Suppressor macrophage treated with lipopolysaccharide for 1 hour (primary cell): Measurements from ENCODE around the gene TMEM126A.
A peak's percentile ranks its signal among the peaks of the same experiment; 100 is the strongest.
"Not testable (repeated sequence)": the region's sequence is repeated elsewhere in the genome, so short reads cannot be mapped to it uniquely, and the experiment has no call there.

Experiments used
- DNase-seq, 3 donors: peaks; one replicate each; pipeline ENCODE4 v3.0.0-alpha.2; 2020 to 2022

TMEM126A gene

DNA sequence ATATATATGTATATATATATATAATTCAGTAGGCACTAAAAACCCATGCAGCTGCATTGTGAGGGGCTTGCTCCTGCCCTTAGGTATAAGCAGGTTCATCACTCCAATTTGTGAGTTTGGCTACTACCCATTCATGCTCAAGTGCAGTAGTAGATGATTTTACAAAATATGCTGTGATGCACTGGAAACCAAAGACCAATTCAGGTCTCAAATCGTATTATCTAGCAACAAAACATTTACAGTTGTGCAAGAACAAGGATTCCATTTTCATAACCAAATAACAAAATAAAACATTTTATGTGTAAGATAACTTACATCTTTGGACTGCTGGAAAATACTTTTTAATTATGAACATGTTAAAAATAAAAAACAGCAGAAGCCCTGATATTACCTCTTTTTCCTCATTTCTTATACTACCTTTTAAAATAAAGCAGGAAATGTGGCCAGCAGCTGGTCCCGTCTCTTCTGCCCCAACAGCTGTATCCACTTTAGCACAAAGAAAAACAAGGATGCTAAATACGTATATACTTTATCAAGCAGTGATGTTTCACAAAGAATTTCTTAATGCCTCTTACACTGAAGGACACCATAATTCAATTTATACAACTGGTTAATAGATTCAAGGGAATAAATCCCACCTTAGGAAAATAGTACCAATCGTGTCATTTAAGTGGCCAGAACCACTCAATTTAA is 14.4 kb downstream of the TMEM126A start:
- no peak for DNase-seq

DNA sequence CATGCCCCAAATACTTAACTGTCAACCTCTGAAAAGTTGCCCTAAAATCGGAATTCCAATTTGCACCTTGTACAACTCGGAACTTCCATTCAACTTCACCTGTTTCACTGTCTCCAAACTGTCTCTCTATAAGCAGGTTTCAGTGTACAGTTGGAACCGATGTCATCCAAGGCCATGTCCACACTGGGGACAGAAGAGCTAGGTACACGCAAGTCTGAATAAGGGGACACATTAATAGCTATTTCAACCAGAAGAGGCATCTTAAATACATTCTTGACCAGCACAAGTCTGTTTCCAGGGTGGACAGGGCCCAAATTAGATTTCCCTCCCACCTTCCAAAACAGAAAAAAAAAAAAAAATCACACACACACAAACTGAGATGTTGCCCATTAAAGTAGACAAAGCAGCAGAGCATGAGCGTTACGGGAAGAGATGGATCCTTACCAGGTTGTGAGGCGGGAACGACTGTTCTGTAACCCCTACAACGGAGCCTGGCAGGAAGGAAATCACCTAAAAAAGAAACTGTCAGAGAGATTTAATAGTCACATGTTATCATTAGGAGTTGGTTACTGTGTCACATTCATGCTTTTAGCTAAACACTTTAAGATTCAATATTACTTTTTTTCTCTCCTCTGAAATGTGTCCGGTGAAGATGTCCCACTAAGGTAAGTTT is 15.4 kb downstream of the TMEM126A start:
- DNase-seq, result peak in 2 of 3 donors; percentile 9 to 19

DNA sequence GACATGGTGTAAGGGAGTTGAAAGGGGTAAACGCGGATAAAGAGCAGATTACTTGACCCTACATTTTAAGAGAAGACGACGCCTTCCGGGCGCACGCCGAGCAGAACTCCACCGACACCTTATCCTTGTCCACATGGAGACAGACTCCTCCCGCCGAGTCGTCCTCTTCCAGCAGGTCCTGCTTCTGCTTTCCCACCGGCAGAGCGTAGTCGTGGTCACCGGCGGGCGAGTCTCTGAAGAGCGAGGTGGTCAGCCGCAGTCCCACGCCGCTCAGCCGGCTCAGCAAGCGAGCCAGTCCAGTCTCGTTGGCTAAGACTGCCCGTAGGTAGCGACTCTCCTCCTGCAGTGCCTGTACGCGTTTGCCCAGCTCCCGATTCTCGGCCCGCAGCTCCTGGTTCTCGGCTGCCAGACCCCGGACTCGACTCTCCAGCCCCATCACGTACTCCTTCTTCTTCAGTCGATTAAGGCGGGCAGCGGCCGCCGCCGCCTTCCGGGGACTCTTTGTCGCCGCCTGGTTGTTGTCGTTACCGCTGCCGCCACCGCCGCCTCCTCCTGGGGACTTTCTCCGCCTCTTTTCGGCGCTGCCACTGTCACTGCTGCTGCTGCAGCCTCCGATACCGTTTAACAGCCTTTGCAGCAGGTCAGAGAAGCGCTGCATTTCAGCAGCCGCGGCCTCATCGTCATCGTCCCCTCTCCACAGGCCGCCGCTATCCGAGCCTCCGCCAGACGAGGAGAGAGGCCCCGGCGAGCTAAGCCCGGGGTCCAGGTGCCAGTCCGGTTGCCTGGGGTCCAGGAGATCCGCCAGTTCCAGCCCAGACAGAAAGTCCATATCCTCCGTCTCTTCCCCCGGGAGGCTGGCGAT is 16.2 kb downstream of the TMEM126A start:
- DNase-seq, result peak; percentile 86 to 93 (median 88)

DNA sequence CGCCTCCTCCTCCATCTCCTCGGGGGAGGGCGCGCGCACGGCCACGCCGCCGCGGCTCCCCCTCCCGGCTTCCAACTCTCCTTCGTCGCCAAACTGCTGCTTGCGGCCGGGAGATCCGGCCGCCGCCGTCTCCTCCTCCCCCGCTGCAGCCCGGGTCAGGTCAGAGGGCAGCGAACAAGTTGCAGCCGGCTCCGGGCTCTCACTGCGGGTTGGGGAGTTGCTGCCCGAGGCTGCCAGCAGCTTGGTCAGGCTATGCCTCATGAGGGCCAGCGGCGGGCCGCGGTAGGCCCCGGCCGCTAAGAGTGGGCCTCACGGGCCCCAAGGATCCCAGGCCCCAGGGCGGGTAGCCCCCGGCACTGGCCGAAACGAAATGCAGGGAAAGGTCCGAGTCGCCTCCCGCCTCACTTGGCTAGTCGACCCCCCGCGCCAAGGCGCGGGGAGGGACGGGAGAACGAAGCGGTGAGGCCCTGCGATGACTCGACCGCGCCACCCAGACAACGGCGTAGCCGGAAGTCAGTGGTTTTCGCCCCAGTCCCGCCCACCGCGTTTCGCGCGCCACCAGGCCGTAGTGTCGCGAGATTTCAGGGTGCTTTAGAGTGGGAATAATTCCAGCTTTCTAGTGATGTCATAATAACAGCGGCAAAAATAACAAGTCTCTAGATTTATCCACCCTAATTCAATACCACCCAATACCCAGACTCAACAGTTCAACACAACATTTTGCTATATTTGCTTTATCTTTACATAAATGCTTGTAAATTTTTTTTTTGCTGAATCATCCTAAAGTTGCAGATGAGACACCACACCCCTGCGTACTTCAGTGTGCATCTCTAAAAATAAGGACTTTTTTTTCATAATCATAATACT is 17.1 kb downstream of the TMEM126A start, which contains the start of gene CREBZF:
CREBZF (minus strand) TSS at position 515 of the 867 bp plus-strand sequence; CDS start at position 261, 254 bp downstream.
- DNase-seq, result peak; percentile 98 to 99 (median 98)

- DNase-seq, result no peak
These were observed 18.0 kb downstream of the TMEM126A start for GRCh38 chr11:85665733-85666132.

DNA sequence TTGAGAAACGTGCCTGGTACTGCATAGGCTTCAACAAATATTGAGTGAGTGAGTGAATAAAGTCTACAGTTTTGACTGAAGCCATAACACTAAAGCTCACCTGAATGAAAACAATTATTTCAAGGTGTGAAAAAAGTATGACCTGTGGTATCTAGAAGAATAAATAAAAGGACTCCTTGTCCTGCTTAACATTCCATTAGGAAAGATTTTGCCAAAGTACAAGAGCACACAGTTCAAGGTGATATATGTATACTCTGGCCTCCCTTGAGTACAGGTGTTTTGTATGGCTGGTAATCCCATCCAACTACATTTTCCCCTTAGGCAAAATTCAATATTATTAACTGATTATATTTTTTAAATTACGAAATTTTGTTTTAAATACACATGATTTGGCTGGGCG is 18.9 kb downstream of the TMEM126A start:
- DNase-seq, result no peak

- no peak for DNase-seq
These were observed 20.4 kb downstream of the TMEM126A start for GRCh38 chr11:85668157-85668556.

GRCh38 chr11:85670949-85671663 is 23.3 kb downstream of the TMEM126A start:
- not testable (repeated sequence) for DNase-seq

GRCh38 chr11:85672105-85672902 is 24.5 kb downstream of the TMEM126A start:
- DNase-seq, result no peak

DNA sequence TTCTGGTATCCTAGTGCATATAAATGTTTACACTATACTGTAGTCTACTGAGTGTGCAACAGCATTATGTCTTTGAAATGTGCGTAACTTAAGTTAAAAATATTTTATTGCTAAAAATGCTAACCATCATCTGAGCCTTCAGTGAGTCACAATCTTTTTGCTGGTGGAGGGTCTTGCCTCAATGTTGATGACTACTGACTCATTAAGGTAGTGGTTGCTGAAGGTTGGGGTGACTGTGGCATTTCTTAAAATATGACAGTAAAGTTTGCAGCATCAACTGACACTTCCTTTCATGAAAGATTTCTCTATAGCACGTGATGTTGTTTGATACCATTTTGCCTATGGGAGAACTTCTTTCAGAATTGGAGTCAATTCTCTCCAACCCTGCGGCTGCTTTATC is 25.6 kb downstream of the TMEM126A start:
- DNase-seq, result no peak

DNA sequence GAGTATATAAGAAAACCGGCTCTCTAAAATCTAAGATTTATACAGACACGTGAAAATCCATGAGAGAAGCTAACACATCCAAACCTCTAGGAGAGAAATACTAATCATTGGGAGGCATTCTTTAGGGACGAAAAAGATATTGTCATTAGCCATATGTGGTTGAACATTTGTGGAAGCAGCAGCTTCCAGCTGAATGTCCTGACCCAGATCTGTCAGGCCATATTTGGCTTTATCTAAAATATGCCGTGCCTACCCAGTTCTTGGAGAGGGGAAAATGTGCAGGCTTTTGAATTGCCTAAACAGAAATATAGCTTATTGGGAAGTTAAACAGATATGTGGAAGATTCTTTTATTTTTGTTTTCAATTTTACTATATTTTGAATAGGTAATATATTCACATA is 31.8 kb downstream of the TMEM126A start:
- no peak for DNase-seq

DNA sequence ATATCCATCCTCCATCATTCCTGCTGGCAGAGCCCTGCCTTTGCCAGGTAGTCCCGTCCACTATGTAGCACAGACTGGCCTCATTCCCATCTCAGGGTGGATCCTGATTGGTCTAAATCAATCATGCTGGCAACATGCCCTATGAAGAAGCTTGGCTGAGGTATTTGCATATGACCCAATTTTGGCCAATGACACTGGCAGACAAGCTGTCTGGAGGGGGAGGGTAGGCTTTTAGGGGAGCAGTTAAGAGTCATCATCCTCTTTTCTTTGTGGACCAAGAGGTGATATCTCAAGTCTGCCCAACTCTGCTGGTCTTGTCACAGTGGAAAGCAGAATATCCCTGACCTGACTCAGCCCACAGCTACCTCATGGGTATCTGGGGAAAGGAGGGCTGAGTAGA is 33.1 kb downstream of the TMEM126A start:
- no peak for DNase-seq

DNA sequence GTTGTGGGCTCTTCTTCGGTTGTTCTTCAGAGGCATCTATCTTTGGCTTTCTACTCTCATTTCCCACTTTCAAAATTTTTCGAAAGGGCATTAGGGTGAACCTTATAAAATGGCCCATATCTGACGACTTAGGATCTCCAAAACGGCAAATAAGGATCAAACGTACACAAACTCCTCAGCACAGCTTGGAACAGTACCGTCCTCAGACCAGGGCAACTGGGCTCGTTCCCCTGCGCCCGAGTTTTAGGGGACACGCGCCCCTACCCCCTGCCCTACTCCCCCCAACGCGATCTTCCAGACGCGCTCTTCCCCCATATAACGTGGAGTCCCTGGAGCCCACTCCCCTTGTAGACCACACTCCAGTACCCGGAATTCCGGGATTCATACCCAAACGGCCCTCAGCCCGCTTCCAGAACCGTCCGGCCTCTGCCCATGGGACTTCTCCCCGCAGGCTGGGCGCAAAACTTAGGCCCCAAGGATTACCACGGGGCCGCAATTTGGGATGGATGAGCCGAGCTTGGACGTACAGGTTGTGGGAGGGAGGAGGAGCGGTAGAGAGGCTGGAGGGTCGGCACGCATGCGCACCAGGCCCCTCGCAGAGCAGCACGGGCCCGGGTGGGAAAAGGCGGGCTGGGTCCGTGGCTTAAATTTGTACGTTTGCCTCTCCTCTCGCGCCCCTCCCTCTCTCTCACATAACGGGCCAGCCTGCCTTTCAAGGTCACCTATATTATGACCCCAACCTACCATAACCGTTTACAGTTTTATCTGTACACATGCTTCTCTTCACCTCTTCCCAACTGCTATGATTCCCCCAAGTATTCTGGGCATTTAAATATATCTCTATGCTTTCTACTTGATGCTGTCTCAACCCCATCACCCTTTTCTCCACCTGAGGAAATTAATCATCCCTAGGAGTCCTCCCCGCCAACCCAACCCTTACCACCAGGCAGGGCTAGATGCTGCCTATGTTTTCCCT is 34.9 kb downstream of the TMEM126A start:
- peak; percentile 39 to 60 (median 43) for DNase-seq

DNA sequence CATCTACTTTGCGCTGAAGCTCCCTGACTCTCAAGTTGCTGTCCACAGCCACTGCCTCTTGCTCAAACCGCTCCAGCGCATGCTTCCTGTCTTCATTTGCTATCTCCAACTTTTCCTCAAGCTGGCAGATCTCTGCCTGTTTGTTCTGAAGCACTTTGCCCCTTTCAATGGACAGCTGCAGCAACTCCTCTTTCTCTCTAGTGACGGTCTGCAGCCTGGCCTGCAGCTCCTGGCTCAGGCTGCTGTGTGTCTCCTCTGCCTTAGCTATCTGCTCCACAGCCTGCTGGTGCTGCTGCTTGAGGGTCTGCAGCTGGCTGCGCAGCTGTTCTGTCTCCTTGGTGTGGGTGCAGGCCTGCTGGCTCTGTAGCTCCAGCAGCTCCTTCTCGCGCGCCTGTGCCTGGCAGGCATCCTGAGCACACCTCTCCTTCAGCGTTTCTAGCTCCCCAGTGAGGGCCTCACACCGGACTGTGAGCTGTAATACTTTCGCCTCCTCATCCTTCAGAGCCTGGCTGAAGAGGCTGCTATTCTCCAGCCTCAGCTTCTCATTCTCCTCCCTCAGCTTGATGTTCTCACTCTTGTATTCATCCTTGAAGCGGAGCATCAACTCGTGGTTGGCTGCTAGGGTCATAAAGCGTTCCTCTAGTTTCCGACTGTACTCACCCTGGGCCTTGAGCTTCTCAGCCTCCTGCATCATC is 37.5 kb downstream of the TMEM126A start:
- no peak for DNase-seq

- DNase-seq, result no peak
These were observed 38.2 kb downstream of the TMEM126A start, which contains the start of gene CCDC89 for GRCh38 chr11:85685820-85686459. CCDC89 (minus strand) TSS chr11:85686195; CDS start chr11:85686130, 65 bp downstream.

DNA sequence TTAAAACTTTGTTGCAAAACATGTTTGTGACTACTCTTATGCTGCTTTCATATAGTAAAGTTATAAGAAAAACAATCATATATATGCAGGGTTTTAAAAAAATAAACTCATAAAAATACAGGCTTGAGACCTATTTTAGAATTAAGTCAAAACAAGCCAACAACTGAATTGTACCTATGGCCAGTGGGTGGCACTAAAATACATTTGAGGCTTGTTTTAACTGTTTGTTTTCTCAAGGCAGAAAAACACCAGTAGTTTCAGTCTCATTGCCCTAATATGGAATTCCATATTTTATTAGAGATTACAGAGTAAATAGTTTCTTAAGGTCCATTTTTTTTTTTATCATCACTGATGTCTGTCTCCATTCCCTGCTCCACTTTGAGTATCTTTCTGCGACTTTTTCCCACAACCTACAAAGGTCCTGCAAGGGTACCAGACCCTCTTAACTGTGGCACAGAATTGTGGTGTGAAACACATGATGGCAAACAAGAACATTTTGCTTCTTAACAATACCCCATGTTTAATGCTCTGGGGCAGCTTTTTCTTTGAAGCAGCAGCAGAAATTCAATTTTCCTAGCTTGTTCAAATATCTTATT is 46.7 kb downstream of the TMEM126A start:
- DNase-seq, result peak; percentile 20 to 25 (median 21)

- no peak for DNase-seq
These were observed 47.8 kb downstream of the TMEM126A start for GRCh38 chr11:85695546-85695945.

GRCh38 chr11:85697747-85698146 is 50.0 kb downstream of the TMEM126A start:
- DNase-seq, result peak in 1 of 3 donors; percentile 9
